AG09309 (cell line): ENCODE measurements around the gene MACIR.

ENCODE experiments used
- DNase-seq: peaks from one replicate; pipeline ENCODE4 v3.0.0-alpha.2; 2010; ENCODE audit warnings: low read depth
- H3K4me3 ChIP-seq: 2 replicates; pipeline ENCODE4 v1.5.1; 2011; ENCODE audit warnings: mild to moderate bottlenecking, low read depth, low read length, moderate library complexity; ENCODE audit not compliant: control insufficient read depth
- CTCF ChIP-seq: IDR thresholded peaks from 2 replicates; pipeline ENCODE4 v1.5.1; 2011; ENCODE audit warnings: mild to moderate bottlenecking, low read depth, low read length, inconsistent platforms; ENCODE audit not compliant: insufficient read depth, control insufficient read depth; ENCODE audit errors: missing control alignments

MACIR gene

GRCh38 chr5:103270581-103270980 is 12.0 kb downstream of the MACIR start:
- no peak overlapping the region for H3K4me3 ChIP-seq
- TF ChIP-seq CTCF, result no peak
- no peak for DNase-seq

DNA sequence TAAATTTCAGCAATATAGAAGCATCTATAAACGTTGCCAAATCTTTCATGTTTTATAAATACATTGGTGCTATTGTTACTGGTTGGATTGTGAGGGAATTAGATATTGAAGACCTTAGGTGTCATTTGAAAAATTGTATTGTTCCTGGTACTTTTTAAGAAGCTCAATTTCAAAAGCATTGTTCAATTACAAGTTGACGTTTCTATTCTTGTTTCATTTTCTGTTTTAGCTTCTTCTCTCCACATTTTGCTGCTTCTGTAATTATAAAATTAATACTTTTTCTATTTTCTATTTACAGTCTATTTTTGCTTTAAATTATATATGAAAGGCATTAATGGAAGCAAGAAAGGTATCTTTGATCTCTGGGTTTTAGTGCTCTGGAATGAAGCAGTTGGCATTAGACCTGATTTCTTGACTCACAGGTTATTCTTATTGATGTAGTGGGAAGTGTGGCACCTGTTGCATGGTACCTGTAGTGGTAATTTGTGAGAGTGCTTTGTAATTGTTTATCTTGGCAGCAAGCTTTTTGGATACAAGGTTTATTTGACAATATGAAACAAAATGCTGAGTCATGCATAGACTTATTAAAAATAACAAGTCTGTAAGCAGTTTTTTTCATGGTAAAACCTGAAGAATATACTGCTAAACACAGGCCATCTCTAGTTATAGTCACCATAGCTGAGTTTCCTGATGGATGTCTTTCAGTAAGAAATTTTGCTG is 13.2 kb downstream of the MACIR start:
- no peak for TF ChIP-seq CTCF
- no peak for DNase-seq
- H3K4me3 ChIP-seq, result no peak overlapping the region

DNA sequence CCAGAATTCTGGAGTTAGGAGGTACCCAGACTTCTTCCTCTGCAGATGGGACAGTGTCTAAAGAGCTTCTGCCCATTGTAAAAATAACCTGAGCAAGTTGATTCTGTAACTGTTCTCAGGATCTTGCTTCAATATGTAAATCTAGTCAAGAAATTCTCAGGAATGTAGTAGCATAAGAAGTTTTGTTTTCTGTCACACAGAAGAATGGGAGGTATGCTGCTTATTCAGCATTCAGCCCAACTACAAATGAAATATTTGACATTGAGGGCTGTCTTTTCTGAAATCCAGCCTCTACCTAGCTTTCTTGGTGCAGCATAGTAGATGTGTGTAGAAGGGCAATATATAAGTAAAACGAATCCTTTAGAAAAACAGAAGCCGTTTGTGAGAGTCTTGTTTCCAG is 13.8 kb downstream of the MACIR start:
- no peak overlapping the region for H3K4me3 ChIP-seq
- no peak for TF ChIP-seq CTCF
- DNase-seq, result no peak

DNA sequence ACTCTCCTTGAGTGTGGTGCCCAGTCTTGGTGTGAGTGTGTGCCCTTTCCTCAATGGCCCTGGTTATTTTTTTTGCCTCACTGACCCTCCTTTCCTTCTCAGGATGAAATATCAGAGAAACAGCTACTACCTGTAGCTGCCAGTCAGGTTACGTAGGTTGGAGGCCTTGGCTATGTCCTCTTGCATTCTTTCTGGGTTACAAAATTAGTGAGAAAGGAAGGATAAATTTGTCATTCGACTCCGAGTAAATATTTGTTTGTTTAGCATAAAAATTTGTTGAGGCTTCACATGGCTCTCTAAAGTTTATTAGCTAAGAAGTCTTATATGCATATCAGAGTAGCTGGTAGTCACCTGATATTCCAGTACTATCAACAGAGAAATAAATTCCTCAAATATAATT is 15.4 kb downstream of the MACIR start:
- DNase-seq, result no peak
- H3K4me3 ChIP-seq, result no peak overlapping the region
- no peak for TF ChIP-seq CTCF

GRCh38 chr5:103275851-103276250 is 17.3 kb downstream of the MACIR start:
- H3K4me3 ChIP-seq, result no peak overlapping the region
- DNase-seq, result no peak
- TF ChIP-seq CTCF, result no peak

- no peak for TF ChIP-seq CTCF
- no peak overlapping the region for H3K4me3 ChIP-seq
- DNase-seq, result no peak
Measured at GRCh38 chr5:103280967-103281366, 22.4 kb downstream of the MACIR start.

- H3K4me3 ChIP-seq, result no peak overlapping the region
- TF ChIP-seq CTCF, result no peak
- DNase-seq, result no peak
Measured at GRCh38 chr5:103283120-103283519, 24.6 kb downstream of the MACIR start.
